SK-N-SH (cell line): ENCODE data around the gene SLC66A2. TPM values are rescaled to one million over a fixed set of nuclear protein-coding genes. Genes with fewer than 3 reads are reported as not detected.

Experiments used
- CTCF ChIA-PET: fragments of 300-600, 350-600 bp; formaldehyde crosslinking; extraction: SDS; loops from one replicate; lab custom pipeline; 2021; lab: Yijun Ruan, JAX
- POLR2A ChIA-PET: fragments of 350-600 bp; sonication (Branson Sonifier 250); formaldehyde crosslinking; extraction: SDS; loops from one replicate; lab custom pipeline; 2020; ENCODE audit warnings: antibody characterized with exemption, inconsistent platforms; lab: Yijun Ruan, JAX
- DNase-seq: peaks from one replicate; pipeline ENCODE4 v3.0.0; 2012
- H2AFZ ChIP-seq: fragments of 200-600 bp; sonication (generic); 2 replicates; pipeline ENCODE4 v1.8.1; 2016; ENCODE audit warnings: antibody characterized with exemption, mild to moderate bottlenecking, low read depth
- H3F3A ChIP-seq: fragments of 200-600 bp; sonication (generic); replicated peaks from 2 replicates; pipeline ENCODE3; 2016; ENCODE audit warnings: antibody characterized with exemption, mild to moderate bottlenecking; ENCODE audit not compliant: insufficient read depth
- H3K27ac ChIP-seq, 2 experiments: fragments of 200-500 bp in 1 of 2; fragments of 200-600 bp in 1 of 2; sonication (Bioruptor generic) in 1 of 2; sonication (generic), shearing (Covaris generic) in 1 of 2; 2 replicates each; pipeline versions ENCODE4 v1.5.1 to v1.6.1; 2014 to 2016; ENCODE audit warnings: low read depth in 2 of 2, inconsistent platforms in 1 of 2, low read length in 1 of 2, mild to moderate bottlenecking in 1 of 2, mixed read lengths in 1 of 2
- H3K27me3 ChIP-seq: fragments of 200-600 bp; sonication (generic), shearing (Covaris generic); 2 replicates; pipeline ENCODE4 v1.6.1; 2016; ENCODE audit warnings: mixed run types; ENCODE audit not compliant: insufficient read depth
- H3K36me3 ChIP-seq, 2 experiments: fragments of 200-500 bp in 1 of 2; fragments of 200-600 bp in 1 of 2; sonication (Bioruptor generic) in 1 of 2; sonication (generic) in 1 of 2; replicated peaks in 1 of 2; 2 replicates each; pipeline versions ENCODE3 to v1.5.1; 2014 to 2016; ENCODE audit warnings: low read length in 1 of 2, mild to moderate bottlenecking in 1 of 2; ENCODE audit not compliant: insufficient read depth in 2 of 2, control insufficient read depth in 1 of 2
- H3K4me1 ChIP-seq, 2 experiments: fragments of 200-500 bp in 1 of 2; fragments of 200-600 bp in 1 of 2; sonication (Bioruptor generic) in 1 of 2; sonication (generic), shearing (Covaris generic) in 1 of 2; 2 replicates each; pipeline versions ENCODE4 v1.5.1 to v1.6.1; 2014 to 2016; ENCODE audit warnings: low read depth in 1 of 2, low read length in 1 of 2, mixed run types in 1 of 2; ENCODE audit not compliant: insufficient read depth in 2 of 2, control insufficient read depth in 1 of 2
- H3K4me2 ChIP-seq: fragments of 200-600 bp; sonication (generic), shearing (Covaris generic); 2 replicates; pipeline ENCODE4 v1.6.1; 2017; ENCODE audit warnings: mixed run types
- H3K4me3 ChIP-seq, 2 experiments: fragments of 200-500 bp in 1 of 2; fragments of 200-600 bp in 1 of 2; sonication (Bioruptor generic) in 1 of 2; sonication (generic), shearing (Covaris generic) in 1 of 2; 2 replicates each; pipeline versions ENCODE4 v1.5.1 to v1.8.1; 2014 to 2016; ENCODE audit warnings: low read depth in 2 of 2, inconsistent platforms in 1 of 2, low read length in 1 of 2, mild to moderate bottlenecking in 1 of 2, mixed read lengths in 1 of 2, moderate library complexity in 1 of 2
- H3K79me2 ChIP-seq: fragments of 200-600 bp; sonication (generic); 2 replicates; pipeline ENCODE4 v1.8.1; 2017; ENCODE audit warnings: mild to moderate bottlenecking; ENCODE audit not compliant: insufficient read depth
- H3K9ac ChIP-seq: fragments of 200-600 bp; sonication (generic); 2 replicates; pipeline ENCODE4 v1.6.1; 2017; ENCODE audit warnings: mixed run types
- H3K9me2 ChIP-seq: fragments of 200-600 bp; sonication (generic); 2 replicates; pipeline ENCODE4 v1.6.1; 2017; ENCODE audit warnings: mixed run types
- H3K9me3 ChIP-seq: fragments of 200-600 bp; sonication (generic); 2 replicates; pipeline ENCODE4 v1.6.1; 2017; ENCODE audit warnings: mixed run types, mild to moderate bottlenecking, moderate library complexity
- H4K20me1 ChIP-seq: fragments of 200-600 bp; sonication (generic); 2 replicates; pipeline ENCODE4 v1.6.1; 2017; ENCODE audit warnings: mild to moderate bottlenecking, mixed run types; ENCODE audit not compliant: insufficient read depth
- EP300 ChIP-seq, 2 experiments: IDR thresholded peaks; 2 replicates each; pipeline versions ENCODE4 v1.4.0 to v1.6.1; 2012; ENCODE audit warnings: borderline replicate concordance in 1 of 2, low read depth in 1 of 2, low read length in 1 of 2
- EZH2phosphoT487 ChIP-seq: fragments of 200-600 bp; sonication (generic); IDR thresholded peaks from 2 replicates; pipeline ENCODE4 v1.6.1; 2017; ENCODE audit warnings: low read depth, mixed run types, mild to moderate bottlenecking, antibody characterized with exemption, moderate library complexity, borderline replicate concordance
- FOXM1 ChIP-seq: IDR thresholded peaks from 2 replicates; pipeline ENCODE4 v1.4.0; 2012; ENCODE audit warnings: low read depth, mild to moderate bottlenecking
- GABPA ChIP-seq: IDR thresholded peaks from 2 replicates; pipeline ENCODE4 v1.4.0; 2012; ENCODE audit warnings: low read depth, mild to moderate bottlenecking
- JUND ChIP-seq: IDR thresholded peaks from 2 replicates; pipeline ENCODE4 v1.4.0; 2012
- MXI1 ChIP-seq: IDR thresholded peaks from 2 replicates; pipeline ENCODE4 v1.6.1; 2012; ENCODE audit warnings: mild to moderate bottlenecking, low read depth, low read length, improper control_type of control experiment
- NRF1 ChIP-seq: IDR thresholded peaks from 2 replicates; pipeline ENCODE4 v1.6.1; 2012; ENCODE audit warnings: low read depth, mild to moderate bottlenecking, low read length
- RAD21 ChIP-seq: IDR thresholded peaks from 2 replicates; pipeline ENCODE4 v1.6.1; 2012; ENCODE audit warnings: mild to moderate bottlenecking, low read length
- RCOR1 ChIP-seq: fragments of 150-350 bp; IDR thresholded peaks from 2 replicates; pipeline ENCODE4 v1.6.1; 2017; ENCODE audit warnings: antibody characterized with exemption, low read length
- RFX5 ChIP-seq: IDR thresholded peaks from 2 replicates; pipeline ENCODE4 v1.6.1; 2012; ENCODE audit warnings: mild to moderate bottlenecking, improper control_type of control experiment, low read length
- RXRA ChIP-seq: IDR thresholded peaks from 2 replicates; pipeline ENCODE4 v1.4.0; 2012; ENCODE audit warnings: low read depth, mild to moderate bottlenecking, borderline replicate concordance
- SMC3 ChIP-seq: IDR thresholded peaks from 2 replicates; pipeline ENCODE4 v1.6.1; 2012; ENCODE audit warnings: low read depth, low read length, improper control_type of control experiment
- TAF1 ChIP-seq: IDR thresholded peaks from 2 replicates; pipeline ENCODE4 v1.6.1; 2012; ENCODE audit warnings: low read depth, mild to moderate bottlenecking, low read length, moderate library complexity, borderline replicate concordance
- YY1 ChIP-seq: IDR thresholded peaks from 2 replicates; pipeline ENCODE4 v1.4.0; 2012; ENCODE audit warnings: low read depth, mild to moderate bottlenecking
- WGBS: methylation state at CpG from one replicate; pipeline ENCODE4 v1.1.6; 2017; ENCODE audit warnings: low lambda C conversion rate; 5-methylcytosine and 5-hydroxymethylcytosine counted together
- polyA plus RNA-seq, 3 experiments: library from polyadenylated mRNA; depleted of rRNA; stranded (reverse); fragments of >200 nt; gene quantifications; 2 replicates each; pipeline ENCODE4 v1.2.3, GENCODE V29; 2012
- TF ChIP-seq, protein P1 (sequence below): IDR thresholded peaks from 2 replicates; pipeline ENCODE4; 2012
- TF ChIP-seq, protein P2 (sequence below): IDR thresholded peaks from 2 replicates; pipeline ENCODE4 v1.4.0; 2012; ENCODE audit warnings: low read depth, borderline replicate concordance
- TF ChIP-seq, protein P3 (sequence below): IDR thresholded peaks from 2 replicates; pipeline ENCODE4 v1.4.0; 2012; ENCODE audit warnings: low read depth, borderline replicate concordance

SLC66A2 gene
- polyA plus RNA-seq, 1 of the 3 experiments (the other 2 are of a cell fraction), result 14.5 TPM

DNA sequence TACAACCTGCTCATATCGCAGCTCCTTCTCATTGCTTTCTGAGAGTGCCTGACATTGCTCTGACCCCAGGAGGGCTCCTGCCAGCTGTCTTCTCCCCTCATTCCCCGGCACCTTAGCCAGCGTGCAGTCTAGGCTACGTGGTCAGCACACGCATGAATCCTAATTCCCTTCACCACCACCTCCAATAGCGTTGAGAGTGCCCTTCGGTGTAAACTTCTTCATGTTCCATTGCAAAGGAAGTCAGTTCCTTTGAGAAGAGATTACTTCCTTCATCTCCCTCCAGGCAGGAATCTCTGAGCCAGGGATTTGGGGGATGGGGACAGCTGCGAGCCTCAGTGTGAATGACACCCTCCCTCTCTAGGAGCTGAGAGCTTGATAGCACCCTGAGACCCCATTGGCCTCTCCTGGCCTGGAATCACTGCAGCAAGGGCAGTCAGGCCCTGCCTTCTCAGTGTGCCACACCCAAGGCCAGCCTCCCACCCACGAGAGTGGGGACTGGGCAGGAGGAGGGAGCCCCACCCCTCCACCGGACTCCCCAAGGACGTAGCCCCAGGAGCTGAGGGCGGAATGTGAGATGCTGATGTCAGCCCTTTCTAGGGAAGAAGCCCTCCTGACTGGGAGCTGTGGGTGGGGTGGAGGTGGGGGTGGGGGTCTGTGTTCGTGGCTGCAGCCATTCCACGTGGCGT is 53.4 kb downstream of the SLC66A2 start:
- no peak overlapping the region for H2AFZ ChIP-seq
- no peaks in the 10 kb centered on the region for H3K79me2 ChIP-seq
- no peaks in the 10 kb centered on the region for H3K4me1 ChIP-seq
- WGBS, result 90% methylated on average over 13 of the region's 15 CpGs
- H3K36me3 ChIP-seq, result no peaks in the 10 kb centered on the region
- no peak overlapping the region for H3K4me2 ChIP-seq
- POLR2A ChIA-PET, result no interaction called here
- TF ChIP-seq, protein P1, sequence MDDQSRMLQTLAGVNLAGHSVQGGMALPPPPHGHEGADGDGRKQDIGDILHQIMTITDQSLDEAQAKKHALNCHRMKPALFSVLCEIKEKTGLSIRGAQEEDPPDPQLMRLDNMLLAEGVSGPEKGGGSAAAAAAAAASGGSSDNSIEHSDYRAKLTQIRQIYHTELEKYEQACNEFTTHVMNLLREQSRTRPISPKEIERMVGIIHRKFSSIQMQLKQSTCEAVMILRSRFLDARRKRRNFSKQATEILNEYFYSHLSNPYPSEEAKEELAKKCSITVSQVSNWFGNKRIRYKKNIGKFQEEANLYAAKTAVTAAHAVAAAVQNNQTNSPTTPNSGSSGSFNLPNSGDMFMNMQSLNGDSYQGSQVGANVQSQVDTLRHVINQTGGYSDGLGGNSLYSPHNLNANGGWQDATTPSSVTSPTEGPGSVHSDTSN, result no peak
- no peak for TF ChIP-seq RCOR1
- TF ChIP-seq, protein P2, sequence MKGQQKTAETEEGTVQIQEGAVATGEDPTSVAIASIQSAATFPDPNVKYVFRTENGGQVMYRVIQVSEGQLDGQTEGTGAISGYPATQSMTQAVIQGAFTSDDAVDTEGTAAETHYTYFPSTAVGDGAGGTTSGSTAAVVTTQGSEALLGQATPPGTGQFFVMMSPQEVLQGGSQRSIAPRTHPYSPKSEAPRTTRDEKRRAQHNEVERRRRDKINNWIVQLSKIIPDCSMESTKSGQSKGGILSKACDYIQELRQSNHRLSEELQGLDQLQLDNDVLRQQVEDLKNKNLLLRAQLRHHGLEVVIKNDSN, result no peak
- no peak for TF ChIP-seq JUND
- TF ChIP-seq FOXM1, result no peak
- TF ChIP-seq RAD21, result no peak
- TF ChIP-seq RFX5, result no peak
- TF ChIP-seq SMC3, result no peak
- TF ChIP-seq TAF1, result no peak
- no peak for TF ChIP-seq GABPA
- no peak for TF ChIP-seq MXI1
- TF ChIP-seq RXRA, result no peak
- no peak for TF ChIP-seq EZH2phosphoT487
- no peak for TF ChIP-seq YY1
- TF ChIP-seq NRF1, result no peak
- TF ChIP-seq, protein P3, sequence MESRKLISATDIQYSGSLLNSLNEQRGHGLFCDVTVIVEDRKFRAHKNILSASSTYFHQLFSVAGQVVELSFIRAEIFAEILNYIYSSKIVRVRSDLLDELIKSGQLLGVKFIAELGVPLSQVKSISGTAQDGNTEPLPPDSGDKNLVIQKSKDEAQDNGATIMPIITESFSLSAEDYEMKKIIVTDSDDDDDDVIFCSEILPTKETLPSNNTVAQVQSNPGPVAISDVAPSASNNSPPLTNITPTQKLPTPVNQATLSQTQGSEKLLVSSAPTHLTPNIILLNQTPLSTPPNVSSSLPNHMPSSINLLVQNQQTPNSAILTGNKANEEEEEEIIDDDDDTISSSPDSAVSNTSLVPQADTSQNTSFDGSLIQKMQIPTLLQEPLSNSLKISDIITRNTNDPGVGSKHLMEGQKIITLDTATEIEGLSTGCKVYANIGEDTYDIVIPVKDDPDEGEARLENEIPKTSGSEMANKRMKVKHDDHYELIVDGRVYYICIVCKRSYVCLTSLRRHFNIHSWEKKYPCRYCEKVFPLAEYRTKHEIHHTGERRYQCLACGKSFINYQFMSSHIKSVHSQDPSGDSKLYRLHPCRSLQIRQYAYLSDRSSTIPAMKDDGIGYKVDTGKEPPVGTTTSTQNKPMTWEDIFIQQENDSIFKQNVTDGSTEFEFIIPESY, result no peak
- no peak for TF ChIP-seq EP300 (IDR thresholded peaks at IDR 0.05; ENCODE audit: borderline replicate concordance in 1 of 2, low read depth in 1 of 2, low read length in 1 of 2)
- no peaks in the 10 kb centered on the region for H4K20me1 ChIP-seq
- no peaks in the 10 kb centered on the region for H3K27me3 ChIP-seq
- H3K4me3 ChIP-seq, result no peak overlapping the region; a peak in 1 of 4 replicates
- CTCF ChIA-PET, result no interaction called here
- no peaks in the 10 kb centered on the region for H3F3A ChIP-seq
- H3K9me2 ChIP-seq, result no peaks in the 10 kb centered on the region
- H3K27ac ChIP-seq, result no peak overlapping the region
- 0 out of 2 replicates have a peak, but pooled peaks cover 19% of the 10 kb centered on the region for H3K9me3 ChIP-seq
- no peak overlapping the region for H3K9ac ChIP-seq
- DNase-seq, result no peak
